Raji (cell line): ENCODE results near the gene GREB1.

Experiments
- POLR2A ChIP-seq: IDR thresholded peaks from 2 replicates; pipeline ENCODE4 v1.6.1; 2011; ENCODE audit warnings: low read depth, low read length, control low read depth; ENCODE audit not compliant: insufficient read depth

Gene GREB1

DNA sequence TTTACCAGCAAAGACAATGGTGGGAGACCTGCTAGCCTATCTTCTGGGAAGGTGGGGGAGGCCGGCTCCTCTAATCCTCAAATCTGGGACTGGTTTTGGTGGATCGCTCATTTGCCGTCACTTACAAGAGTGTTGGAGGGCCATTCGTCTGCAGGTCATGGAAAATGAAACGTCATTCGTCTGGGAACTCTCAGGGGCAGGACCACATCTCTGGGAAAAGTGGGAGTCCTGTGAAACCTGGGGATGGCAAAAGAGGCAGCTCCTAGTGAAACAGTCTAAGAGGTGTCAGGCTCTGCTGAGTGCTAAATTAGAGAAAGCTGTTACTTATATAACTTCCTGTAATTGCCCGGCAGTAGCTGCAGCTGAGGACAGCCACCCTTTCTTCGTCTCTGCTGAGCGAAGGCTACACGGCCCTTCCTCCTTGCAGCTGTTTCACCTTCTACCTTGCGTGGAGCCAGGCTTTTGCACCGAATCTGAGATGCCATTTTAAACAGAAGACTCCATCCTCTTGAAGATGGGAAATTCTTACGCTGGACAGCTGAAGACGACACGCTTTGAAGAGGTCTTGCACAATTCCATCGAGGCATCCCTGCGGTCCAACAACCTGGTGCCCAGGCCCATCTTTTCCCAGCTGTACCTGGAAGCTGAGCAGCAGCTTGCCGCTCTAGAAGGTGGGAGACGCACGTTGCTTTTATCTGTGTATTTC lies 22.4 kb downstream of the GREB1 start:
- TF ChIP-seq POLR2A = no peak

- no peak for TF ChIP-seq POLR2A
Measured at GRCh38 chr2:11558214-11558886, 24.5 kb downstream of the GREB1 start.

DNA sequence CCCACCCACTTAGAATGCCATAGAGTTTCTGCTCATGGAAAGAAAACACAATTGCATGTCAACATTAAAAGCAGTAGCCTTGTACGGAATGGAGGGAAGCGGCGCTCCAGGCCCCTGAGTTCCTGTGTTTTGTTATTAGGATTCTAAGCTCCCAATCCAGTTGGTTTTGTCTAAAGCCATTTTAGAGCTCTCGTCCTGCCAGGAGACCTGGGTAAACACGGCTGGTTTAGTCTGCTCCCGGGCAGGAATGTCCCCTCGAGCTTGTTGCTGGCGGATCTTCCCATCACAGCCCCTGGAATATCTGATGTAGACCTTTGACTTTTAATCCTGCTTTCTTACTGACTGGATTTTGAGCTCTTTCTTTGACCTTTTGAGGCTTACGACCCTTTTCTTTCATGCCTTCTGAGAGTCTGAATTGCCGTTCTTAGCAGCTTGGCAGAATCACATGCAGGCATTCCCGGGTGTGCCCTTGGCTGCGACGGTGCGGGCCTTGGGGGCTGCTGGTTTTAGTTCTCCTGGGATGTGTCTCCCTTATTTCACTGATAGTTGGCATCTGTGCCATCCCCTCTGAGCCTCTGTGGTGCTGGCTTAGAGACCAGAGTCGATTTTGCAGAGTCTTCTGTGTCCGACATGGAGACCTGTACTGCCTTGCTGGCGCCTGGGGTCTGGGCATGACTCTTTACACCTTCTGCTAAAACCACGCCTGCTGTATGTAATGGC lies 25.4 kb downstream of the GREB1 start:
- TF ChIP-seq POLR2A = no peak

DNA sequence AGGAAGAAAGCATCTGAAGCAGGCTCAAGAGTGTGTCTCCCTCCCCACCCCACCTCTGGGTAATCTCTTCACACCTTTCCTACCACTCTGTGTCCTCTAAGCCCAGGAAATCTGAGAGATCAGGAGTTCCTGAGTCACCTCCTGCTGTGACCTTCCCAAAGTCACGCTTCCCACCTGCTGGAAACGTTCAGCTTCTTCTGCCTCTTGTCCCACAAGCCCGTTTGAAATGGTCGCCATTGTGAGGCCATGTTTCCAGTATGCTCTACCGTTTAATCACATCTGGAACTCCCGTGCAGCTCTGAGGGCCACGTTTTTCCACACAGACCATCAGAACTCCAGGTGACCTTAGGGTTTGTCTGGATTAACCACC lies 25.9 kb downstream of the GREB1 start:
- TF ChIP-seq POLR2A = no peak

- no peak for TF ChIP-seq POLR2A
Measured at GRCh38 chr2:11560806-11561205, 27.0 kb downstream of the GREB1 start.

DNA sequence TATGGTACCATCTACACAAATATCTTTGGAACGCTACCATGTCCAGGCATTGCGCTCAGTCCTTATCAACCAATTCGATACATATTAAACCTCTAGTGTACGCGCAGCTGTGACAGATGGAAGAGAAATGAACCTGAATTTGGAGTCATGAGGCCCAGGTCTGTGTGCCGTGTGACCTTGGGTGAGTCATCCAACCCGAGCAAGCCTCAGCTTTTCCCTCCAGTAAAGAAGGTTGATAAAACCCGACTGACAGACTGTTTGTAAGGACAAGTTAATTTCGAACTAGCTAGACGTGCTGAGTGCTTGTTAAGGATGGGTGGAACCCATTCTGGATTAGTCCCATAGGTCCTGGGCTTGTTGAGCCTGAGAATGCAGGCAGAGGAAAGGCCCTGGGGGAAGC lies 28.2 kb downstream of the GREB1 start:
- TF ChIP-seq POLR2A = no peak

GRCh38 chr2:11562476-11562875 lies 28.6 kb downstream of the GREB1 start:
- TF ChIP-seq POLR2A = no peak

- TF ChIP-seq POLR2A = no peak
Measured at GRCh38 chr2:11563784-11564666, 30.2 kb downstream of the GREB1 start.

DNA sequence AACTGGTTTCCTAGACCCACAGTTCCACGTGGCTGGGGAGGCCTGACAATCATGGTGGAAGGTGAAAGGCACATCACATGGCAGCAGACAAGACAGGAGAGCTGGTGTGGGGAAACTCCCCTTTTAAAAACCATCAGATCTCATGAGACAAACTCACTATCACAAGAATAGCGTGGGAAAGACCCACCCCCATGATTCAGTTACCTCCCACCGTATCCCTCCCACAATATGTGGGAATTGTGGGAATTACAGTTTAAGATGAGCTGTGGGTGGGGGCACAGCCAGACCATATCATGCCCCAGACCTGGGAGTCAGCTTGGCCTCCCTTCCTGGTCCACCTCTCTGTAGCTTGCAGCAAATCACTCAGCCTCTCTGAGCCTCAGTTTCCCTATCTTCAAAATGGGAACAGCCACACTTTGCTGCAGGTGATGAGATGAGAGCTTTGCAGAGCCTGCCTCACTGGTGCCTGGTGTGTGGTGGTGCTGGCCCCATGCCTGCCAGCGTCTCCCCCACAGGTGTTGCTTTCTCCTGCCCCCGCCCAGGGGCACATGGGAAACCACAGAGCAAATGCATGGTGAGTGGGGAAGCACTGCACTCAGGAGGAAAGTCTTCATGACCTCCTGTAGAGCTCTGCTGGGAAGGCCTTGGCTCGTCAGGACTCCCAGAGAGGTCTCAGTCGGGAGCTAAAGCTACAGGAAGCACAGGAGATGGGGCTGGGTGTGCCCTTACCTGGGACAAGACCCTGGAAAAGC lies 31.1 kb downstream of the GREB1 start:
- TF ChIP-seq POLR2A = no peak

DNA sequence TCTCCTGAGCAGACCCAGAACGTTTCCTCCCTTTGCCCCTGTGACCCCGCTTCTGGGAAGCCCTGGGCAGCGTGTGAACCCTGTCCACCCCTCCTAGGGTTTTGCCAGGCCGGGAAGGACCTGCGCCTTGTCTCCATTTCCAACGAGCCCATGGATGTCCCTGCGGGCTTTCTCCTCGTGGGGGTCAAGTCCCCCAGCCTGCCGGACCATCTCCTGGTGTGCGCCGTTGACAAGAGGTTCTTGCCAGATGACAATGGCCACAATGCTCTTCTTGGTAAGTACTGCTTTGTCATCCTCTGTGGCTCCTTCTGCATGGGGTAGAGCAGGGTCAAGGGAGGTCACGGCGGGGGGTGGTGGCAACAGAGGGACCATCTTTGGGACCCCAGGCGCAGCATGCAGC lies 32.5 kb downstream of the GREB1 start:
- no peak for TF ChIP-seq POLR2A

DNA sequence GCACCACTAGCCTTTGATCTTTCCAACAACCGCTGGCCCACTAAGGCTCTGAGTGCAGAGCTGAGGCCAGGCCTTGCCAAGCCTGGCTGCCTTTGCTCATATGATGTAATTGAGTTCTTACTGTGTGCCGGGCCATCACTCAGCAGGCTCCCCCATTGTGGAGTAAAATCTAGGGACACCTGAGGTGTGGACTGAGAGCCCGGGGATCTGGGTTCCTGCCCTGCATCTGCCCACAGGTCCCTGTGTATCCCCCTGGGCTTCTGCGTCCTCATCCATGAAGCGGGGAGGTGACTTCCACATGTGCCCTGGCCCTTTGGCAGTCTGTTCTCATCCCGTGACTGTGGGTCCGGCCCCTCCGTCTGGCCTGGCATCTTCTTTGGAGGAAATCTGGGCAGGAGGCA lies 33.8 kb downstream of the GREB1 start:
- TF ChIP-seq POLR2A = no peak

DNA sequence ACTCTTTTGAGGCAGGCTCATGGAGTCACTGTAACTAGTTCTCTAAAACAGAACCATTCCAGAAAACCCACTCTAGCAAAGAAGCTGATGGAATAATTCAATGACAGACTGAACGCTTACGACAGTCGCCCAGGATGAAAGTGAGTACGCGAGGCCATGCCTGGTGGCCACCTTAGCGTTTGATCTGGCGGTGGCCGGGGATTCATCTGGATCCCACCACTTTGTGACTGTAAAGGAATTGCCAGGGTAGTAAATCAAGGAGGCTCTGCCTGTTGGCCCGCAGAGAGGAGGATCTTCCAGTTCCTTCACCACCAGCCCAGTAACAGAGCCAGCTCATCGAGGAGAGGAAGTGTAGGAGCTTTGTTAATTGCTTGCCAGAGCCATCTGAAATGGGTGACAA lies 34.6 kb downstream of the GREB1 start:
- no peak for TF ChIP-seq POLR2A

GRCh38 chr2:11569636-11570035 lies 35.8 kb downstream of the GREB1 start:
- no peak for TF ChIP-seq POLR2A

DNA sequence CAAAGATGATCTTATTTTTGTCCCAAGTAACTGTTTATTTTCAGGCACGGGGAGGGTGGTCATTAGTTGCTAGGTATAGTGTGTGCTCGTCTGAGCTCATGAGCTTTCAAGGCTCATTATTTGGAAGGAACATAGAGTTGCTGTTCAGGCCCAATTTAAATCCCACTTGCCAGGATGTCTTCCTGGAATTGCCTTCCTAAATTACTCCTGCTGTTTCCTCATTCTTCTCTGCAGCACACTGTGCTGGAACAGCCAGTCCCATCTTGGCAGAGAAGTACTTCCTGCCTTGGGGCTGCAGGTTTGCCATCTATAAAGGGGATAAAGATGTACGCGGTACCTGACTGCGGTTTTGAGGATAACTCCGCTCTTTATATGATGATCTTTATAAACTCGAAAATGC lies 37.3 kb downstream of the GREB1 start:
- TF ChIP-seq POLR2A = no peak
